NOMO-1 treated with dmso at 0.1 percent for 144 hours (cell line): ENCODE measurements around the gene MAGEA2.
"Not testable (repeated sequence)": the region's sequence is repeated elsewhere in the genome, so short reads cannot be mapped to it uniquely, and the experiment has no call there.

Experiments used
- DNase-seq: peaks from one replicate; lab custom pipeline; 2025; ENCODE audit not compliant: unreplicated experiment; lab: John Stamatoyannopoulos, UW

The MAGEA2 gene, protein sequence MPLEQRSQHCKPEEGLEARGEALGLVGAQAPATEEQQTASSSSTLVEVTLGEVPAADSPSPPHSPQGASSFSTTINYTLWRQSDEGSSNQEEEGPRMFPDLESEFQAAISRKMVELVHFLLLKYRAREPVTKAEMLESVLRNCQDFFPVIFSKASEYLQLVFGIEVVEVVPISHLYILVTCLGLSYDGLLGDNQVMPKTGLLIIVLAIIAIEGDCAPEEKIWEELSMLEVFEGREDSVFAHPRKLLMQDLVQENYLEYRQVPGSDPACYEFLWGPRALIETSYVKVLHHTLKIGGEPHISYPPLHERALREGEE

GRCh38 chrX:152753686-152754650 lies at the start of gene MAGEA2:
Gene MAGEA2 (minus strand): TSS chrX:152753842. CDS start chrX:152751363, 2,479 bp downstream.
- not testable (repeated sequence) for DNase-seq

- DNase-seq = no peak
Observed at GRCh38 chrX:152798945-152799344, 45.3 kb upstream of the MAGEA2 start.

DNA sequence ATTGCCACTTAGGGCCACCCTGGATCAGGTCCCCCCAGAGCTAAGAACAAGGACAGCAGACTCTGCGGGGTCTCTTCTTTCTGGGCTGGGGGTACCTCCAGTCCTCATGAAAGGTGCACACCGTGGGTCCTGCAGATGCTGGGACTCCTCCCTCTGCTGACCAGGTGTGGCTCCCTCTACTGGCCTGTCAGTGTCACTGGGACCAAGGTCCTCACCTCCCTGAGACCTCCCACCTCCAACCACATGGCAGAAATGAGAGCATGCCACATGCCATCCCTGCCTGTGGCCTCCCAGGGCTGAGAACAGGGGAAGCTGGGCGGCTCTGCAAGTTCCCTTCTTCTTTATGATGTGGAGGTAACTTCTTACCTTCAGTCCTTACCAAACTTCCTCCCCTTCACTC lies 33.4 kb upstream of the MAGEA2 start:
- DNase-seq = not testable (repeated sequence)

GRCh38 chrX:152769549-152770289 lies 16.1 kb upstream of the MAGEA2 start, which contains the start of gene MAGEA6:
Gene MAGEA6 (minus strand): TSS chrX:152769689. CDS start chrX:152767650, 2,039 bp downstream.
- not testable (repeated sequence) for DNase-seq

DNA sequence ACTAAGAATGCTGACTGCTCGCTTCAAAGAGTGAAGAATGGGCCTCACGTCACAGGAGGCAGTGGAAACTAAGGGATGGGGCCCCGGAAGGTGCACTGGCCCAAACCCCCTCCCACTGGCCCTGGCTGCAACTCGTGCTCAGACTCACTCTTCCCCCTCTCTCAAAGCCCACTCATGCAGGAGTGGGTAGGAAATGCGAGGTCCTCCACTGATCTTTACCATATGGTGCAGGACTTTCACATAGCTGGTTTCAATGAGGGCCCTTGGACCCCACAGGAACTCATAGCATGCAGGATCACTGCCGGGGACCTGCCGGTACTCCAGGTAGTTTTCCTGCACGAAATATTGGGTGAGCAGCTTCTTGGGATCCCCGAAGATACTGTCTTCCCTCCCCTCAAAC lies 12.9 kb upstream of the MAGEA2 start:
- DNase-seq = not testable (repeated sequence)

DNA sequence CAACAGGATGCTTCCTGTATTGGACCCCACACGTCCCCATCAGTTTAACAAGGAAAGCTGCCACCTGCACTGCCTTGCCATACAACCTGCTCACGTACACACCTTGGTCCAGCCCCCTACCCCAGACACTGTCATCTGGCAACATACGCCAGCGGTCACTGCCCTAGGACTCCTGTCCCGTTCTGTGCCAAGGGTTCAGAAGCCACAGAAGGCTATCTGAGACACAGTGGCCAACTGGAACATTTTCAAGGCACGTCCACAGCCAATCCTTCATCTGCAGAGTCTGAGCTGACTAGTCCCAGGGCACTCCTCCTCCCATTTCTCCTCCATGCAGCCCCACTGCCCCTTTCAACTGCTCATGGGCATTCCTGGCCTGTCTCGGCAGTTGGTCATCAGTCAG lies 7.9 kb upstream of the MAGEA2 start:
- DNase-seq = not testable (repeated sequence)

DNA sequence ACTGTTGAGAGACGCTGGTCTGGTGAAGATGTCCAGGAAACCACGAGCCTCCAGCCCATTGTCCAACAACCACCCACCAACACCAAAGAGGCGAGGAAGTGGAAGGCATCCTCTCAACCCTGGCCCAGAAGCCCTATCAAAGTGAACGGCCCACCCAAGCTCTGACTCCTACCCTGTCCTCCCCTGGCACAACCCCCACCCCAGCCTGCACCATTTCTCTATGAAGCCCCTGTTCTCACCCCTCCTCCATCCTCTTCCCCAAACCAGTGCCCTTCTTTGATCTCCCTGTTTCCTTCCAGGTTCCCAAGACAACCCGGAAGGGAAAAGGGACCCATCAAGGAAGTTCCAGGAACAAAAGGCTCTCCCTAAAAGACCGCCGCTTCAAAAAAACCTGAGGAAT lies 5.9 kb upstream of the MAGEA2 start:
- not testable (repeated sequence) for DNase-seq

GRCh38 chrX:152758918-152759317 lies 5.3 kb upstream of the MAGEA2 start, which contains the start of gene CSAG3:
Gene CSAG3 (plus strand): TSS chrX:152759218.
- DNase-seq = not testable (repeated sequence)

DNA sequence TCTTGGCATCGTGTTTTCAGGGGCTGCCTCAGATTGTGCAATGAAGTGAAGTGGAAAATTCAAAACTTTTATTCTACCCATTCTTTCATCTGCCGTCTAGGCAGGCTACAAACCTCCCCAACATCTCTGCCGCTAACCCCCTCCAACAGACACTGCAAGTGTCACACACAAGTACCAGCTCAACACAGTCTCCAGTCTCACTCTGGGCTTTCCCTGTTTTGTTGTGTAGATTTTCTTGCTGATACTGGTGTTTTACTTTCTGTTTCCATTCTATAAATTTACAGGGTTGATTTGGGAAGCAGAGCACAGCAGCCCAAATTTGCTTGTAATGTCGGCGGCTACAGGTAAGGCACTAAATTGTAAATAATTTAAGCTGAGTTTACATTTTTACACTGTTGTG lies 1.2 kb upstream of the MAGEA2 start:
- DNase-seq = not testable (repeated sequence)

DNA sequence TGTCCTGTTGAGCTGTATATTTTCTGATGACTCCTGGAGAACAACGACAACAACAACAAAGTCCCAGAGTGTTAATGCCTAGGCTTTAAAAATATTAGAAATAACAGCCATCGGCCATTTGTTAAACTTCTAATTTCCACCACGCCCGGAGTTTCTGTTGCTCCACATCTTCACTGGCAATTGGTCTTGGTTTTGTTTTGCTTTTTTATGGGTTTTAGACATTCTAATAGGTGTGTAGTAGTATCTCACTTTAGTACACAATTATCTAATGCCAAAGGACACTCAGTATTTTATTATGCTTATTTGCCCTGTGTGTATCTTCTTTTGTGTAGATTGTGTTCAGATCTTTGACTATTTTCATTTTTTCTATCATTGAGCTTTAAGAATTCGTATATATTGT lies 15.1 kb downstream of the MAGEA2 start:
- no peak for DNase-seq

DNA sequence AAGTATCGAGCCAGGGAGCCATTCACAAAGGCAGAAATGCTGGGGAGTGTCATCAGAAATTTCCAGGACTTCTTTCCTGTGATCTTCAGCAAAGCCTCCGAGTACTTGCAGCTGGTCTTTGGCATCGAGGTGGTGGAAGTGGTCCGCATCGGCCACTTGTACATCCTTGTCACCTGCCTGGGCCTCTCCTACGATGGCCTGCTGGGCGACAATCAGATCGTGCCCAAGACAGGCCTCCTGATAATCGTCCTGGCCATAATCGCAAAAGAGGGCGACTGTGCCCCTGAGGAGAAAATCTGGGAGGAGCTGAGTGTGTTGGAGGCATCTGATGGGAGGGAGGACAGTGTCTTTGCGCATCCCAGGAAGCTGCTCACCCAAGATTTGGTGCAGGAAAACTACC lies 17.1 kb downstream of the MAGEA2 start:
- not testable (repeated sequence) for DNase-seq

- no peak for DNase-seq
Observed at GRCh38 chrX:152735860-152736511, 17.7 kb downstream of the MAGEA2 start.

DNA sequence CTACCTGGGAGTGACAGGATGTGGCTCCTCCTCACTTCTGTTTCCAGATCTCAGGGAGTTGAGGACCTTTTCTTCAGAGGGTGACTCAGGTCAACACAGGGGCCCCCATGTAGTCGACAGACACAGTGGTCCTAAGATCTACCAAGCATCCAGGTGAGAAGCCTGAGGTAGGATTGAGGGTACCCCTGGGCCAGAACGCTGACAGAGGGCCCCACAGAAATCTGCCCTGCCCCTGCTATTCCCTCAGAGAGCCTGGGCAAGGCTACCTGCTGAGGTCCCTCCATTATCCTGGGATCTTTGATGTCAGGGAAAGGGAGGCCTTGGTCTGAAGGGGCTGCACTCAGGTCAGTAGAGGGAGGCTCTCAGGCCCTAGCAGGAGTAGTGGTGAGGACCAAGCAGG lies 18.5 kb downstream of the MAGEA2 start:
- DNase-seq = no peak

GRCh38 chrX:152734143-152734858 lies 19.3 kb downstream of the MAGEA2 start:
- DNase-seq = not testable (repeated sequence)

GRCh38 chrX:152733261-152733975 lies 20.2 kb downstream of the MAGEA2 start, which contains the start of the genes CSAG1 and MAGEA12:
Gene CSAG1 (minus strand): TSS chrX:152733721. CDS start chrX:152732460, 1,261 bp downstream.
Gene MAGEA12 (plus strand): TSS chrX:152733757. CDS start chrX:152736162, 2,405 bp downstream.
- no peak for DNase-seq

- DNase-seq = no peak
Observed at GRCh38 chrX:152725409-152725808, 28.2 kb downstream of the MAGEA2 start.

GRCh38 chrX:152713815-152714787 lies 39.5 kb downstream of the MAGEA2 start, which contains the start of gene MAGEA2B:
Gene MAGEA2B (plus strand): TSS chrX:152714628. CDS start chrX:152717107, 2,479 bp downstream.
- not testable (repeated sequence) for DNase-seq

DNA sequence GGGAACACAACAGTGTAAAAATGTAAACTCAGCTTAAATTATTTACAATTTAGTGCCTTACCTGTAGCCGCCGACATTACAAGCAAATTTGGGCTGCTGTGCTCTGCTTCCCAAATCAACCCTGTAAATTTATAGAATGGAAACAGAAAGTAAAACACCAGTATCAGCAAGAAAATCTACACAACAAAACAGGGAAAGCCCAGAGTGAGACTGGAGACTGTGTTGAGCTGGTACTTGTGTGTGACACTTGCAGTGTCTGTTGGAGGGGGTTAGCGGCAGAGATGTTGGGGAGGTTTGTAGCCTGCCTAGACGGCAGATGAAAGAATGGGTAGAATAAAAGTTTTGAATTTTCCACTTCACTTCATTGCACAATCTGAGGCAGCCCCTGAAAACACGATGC lies 40.4 kb downstream of the MAGEA2 start:
- not testable (repeated sequence) for DNase-seq
